Astrocyte (in vitro differentiated cells and primary cell): Measurements from ENCODE around the gene SLC4A1. TPM values are rescaled to one million over a fixed set of nuclear protein-coding genes. Genes with fewer than 3 reads are reported as not detected.

Experiments
- DNase-seq: peaks from one replicate; pipeline ENCODE4 v3.0.0-alpha.2; 2010; ENCODE audit warnings: low read depth
- FAIRE-seq: peaks from 2 replicates; lab custom pipeline; 2011; peaks lifted over from hg19 to GRCh38; lab: Jason Lieb, UNC
- H2AFZ ChIP-seq: 2 replicates; pipeline ENCODE4 v1.6.0; 2012; ENCODE audit warnings: low read depth, low read length, inconsistent platforms
- H3K27ac ChIP-seq: 2 replicates; pipeline ENCODE4 v1.5.1; 2011; ENCODE audit warnings: low read depth, low read length, inconsistent platforms
- H3K27me3 ChIP-seq: 2 replicates; pipeline ENCODE4 v1.6.0; 2011; ENCODE audit warnings: low read length, inconsistent platforms; ENCODE audit not compliant: insufficient read depth
- H3K36me3 ChIP-seq: 2 replicates; pipeline ENCODE4 v1.5.1; 2011; ENCODE audit warnings: low read length, inconsistent platforms; ENCODE audit not compliant: insufficient read depth
- H3K4me1 ChIP-seq: 2 replicates; pipeline ENCODE4 v1.5.1; 2011; ENCODE audit warnings: low read length, inconsistent platforms; ENCODE audit not compliant: insufficient read depth
- H3K4me2 ChIP-seq: 2 replicates; pipeline ENCODE4 v1.6.0; 2012; ENCODE audit warnings: low read length, inconsistent platforms
- H3K4me3 ChIP-seq: 2 replicates; pipeline ENCODE4 v1.5.1; 2011; ENCODE audit warnings: low read depth, mild to moderate bottlenecking, low read length, inconsistent platforms; ENCODE audit not compliant: insufficient read depth
- H3K79me2 ChIP-seq: 2 replicates; pipeline ENCODE4 v1.6.0; 2012; ENCODE audit warnings: mild to moderate bottlenecking, low read length, inconsistent platforms; ENCODE audit not compliant: insufficient read depth
- H3K9ac ChIP-seq: 2 replicates; pipeline ENCODE4 v1.6.0; 2012; ENCODE audit warnings: mild to moderate bottlenecking, low read length, inconsistent platforms
- H3K9me3 ChIP-seq: 2 replicates; pipeline ENCODE4 v1.5.1; 2012; ENCODE audit warnings: low read depth, mild to moderate bottlenecking, low read length, inconsistent platforms; ENCODE audit not compliant: insufficient read depth
- H4K20me1 ChIP-seq: 2 replicates; pipeline ENCODE4 v1.6.0; 2012; ENCODE audit warnings: low read length, inconsistent platforms; ENCODE audit not compliant: insufficient read depth
- H3K27ac Mint-ChIP-seq: one replicate; pipeline ENCODE4 v1.8.0; 2021; ENCODE audit warnings: mild to moderate bottlenecking, mixed read lengths; ENCODE audit not compliant: unreplicated experiment
- H3K27me3 Mint-ChIP-seq: one replicate; pipeline ENCODE4 v1.8.0; 2021; ENCODE audit warnings: low read depth, mixed read lengths; ENCODE audit not compliant: unreplicated experiment
- H3K36me3 Mint-ChIP-seq: one replicate; pipeline ENCODE4 v1.8.0; 2021; ENCODE audit warnings: low read depth, mixed read lengths; ENCODE audit not compliant: unreplicated experiment
- H3K4me1 Mint-ChIP-seq: one replicate; pipeline ENCODE4 v1.8.0; 2021; ENCODE audit warnings: low read depth, mixed read lengths; ENCODE audit not compliant: unreplicated experiment
- H3K4me3 Mint-ChIP-seq: one replicate; pipeline ENCODE4 v1.8.0; 2021; ENCODE audit warnings: mild to moderate bottlenecking, moderate library complexity, mixed read lengths; ENCODE audit not compliant: unreplicated experiment
- H3K9me3 Mint-ChIP-seq: one replicate; pipeline ENCODE4 v1.8.0; 2021; ENCODE audit warnings: mild to moderate bottlenecking, mixed read lengths; ENCODE audit not compliant: unreplicated experiment
- CTCF ChIP-seq: IDR thresholded peaks from 2 replicates; pipeline ENCODE4 v1.5.1; 2011; ENCODE audit warnings: low read depth, mild to moderate bottlenecking, inconsistent platforms, low read length, moderate library complexity; ENCODE audit not compliant: insufficient read depth
- EZH2 ChIP-seq: IDR thresholded peaks from 2 replicates; pipeline ENCODE4 v1.6.1; 2012; ENCODE audit warnings: mild to moderate bottlenecking, low read length, inconsistent platforms; ENCODE audit not compliant: insufficient read depth
- total RNA-seq: library from RNA; stranded (reverse); gene quantifications from 2 replicates; pipeline ENCODE4 v1.2.1, GENCODE V29; 2021

Gene SLC4A1
- total RNA-seq, 1 donor from 2014 or later = not detected

DNA sequence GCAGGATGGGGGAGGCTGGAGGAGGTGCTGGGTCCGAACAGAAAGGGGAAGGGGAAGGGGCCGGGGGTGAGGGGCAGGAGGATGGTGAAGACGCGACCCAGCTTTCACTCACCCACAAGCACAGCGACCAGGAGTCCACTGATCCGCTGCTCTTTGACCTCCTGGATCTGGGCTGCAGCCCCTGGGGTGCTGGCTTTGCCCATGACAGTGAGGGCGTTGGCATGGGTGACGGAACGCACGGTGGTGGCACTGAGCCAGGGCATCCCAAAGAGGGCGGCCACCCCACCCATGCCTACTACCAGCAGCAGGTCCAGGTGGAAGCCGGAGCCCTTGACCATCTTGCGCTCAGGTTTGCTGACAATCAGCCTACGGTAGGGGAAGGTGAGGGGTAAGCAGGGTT is 14.9 kb downstream of the SLC4A1 start:
- H3K9ac ChIP-seq = no peak overlapping the region
- no peak for TF ChIP-seq EZH2
- TF ChIP-seq CTCF = no peak
- no peak overlapping the region for H3K4me3 ChIP-seq
- Mint-ChIP-seq H3K36me3 (no peaks in the 10 kb centered on the region), H3K4me1 (no peaks in the 10 kb centered on the region), H3K27ac (no peak overlapping the region), H3K27me3 (peaks cover 42% of the 10 kb centered on the region), H3K4me3 (no peak overlapping the region), H3K9me3 (peaks cover 4% of the 10 kb centered on the region)
- H3K79me2 ChIP-seq = no peaks in the 10 kb centered on the region
- no peaks in the 10 kb centered on the region for H4K20me1 ChIP-seq
- DNase-seq (no peak), FAIRE-seq (no peak)
- peaks cover 5% of the 10 kb centered on the region for H3K27me3 ChIP-seq
- no peaks in the 10 kb centered on the region for H3K4me1 ChIP-seq
- no peak overlapping the region for H3K27ac ChIP-seq
- H2AFZ ChIP-seq = no peak overlapping the region
- no peaks in the 10 kb centered on the region for H3K36me3 ChIP-seq
- H3K4me2 ChIP-seq = no peak overlapping the region
- H3K9me3 ChIP-seq = no peaks in the 10 kb centered on the region

DNA sequence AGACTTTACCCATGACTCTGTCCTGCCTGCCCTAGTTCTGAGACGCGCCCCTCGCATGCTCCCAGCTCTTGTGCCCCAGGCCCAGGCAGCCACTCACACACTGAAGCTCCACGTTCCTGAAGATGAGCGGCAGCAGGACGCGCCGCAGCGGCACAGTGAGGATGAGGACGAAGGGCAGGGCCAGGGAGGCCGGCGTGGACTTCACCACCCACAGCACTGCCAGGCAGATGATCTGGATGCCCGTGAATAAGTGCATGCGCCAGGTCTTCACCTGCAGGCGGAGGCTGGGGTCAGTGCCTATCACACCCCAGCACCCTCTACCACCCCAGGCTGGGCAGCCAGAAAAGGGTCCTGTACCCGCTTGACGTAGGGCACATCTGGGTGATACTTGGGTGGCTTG is 16.9 kb downstream of the SLC4A1 start:
- Mint-ChIP-seq H3K27me3 (peaks cover 30% of the 10 kb centered on the region), H3K4me1 (no peaks in the 10 kb centered on the region), H3K4me3 (no peak overlapping the region), H3K36me3 (no peaks in the 10 kb centered on the region), H3K27ac (no peak overlapping the region), H3K9me3 (peaks cover 4% of the 10 kb centered on the region)
- Histone ChIP-seq H2AFZ (no peak overlapping the region), H3K79me2 (no peaks in the 10 kb centered on the region), H3K4me3 (no peak overlapping the region), H3K9ac (no peak overlapping the region), H3K4me2 (no peak overlapping the region), H3K9me3 (no peaks in the 10 kb centered on the region), H3K27ac (no peak overlapping the region), H4K20me1 (no peaks in the 10 kb centered on the region), H3K27me3 (peaks cover 3% of the 10 kb centered on the region), H3K4me1 (no peaks in the 10 kb centered on the region), H3K36me3 (no peaks in the 10 kb centered on the region)
- FAIRE-seq (no peak), DNase-seq (no peak)
- TF ChIP-seq CTCF = no peak
- no peak for TF ChIP-seq EZH2

GRCh38 chr17:44249501-44250246 is 18.3 kb downstream of the SLC4A1 start:
- H2AFZ ChIP-seq = no peak overlapping the region
- H3K4me3 ChIP-seq = no peak overlapping the region
- H3K4me1 Mint-ChIP-seq = no peaks in the 10 kb centered on the region
- H3K4me1 ChIP-seq = no peaks in the 10 kb centered on the region
- no peak overlapping the region for H3K4me2 ChIP-seq
- H3K36me3 ChIP-seq = no peaks in the 10 kb centered on the region
- H3K27me3 Mint-ChIP-seq = peaks cover 23% of the 10 kb centered on the region
- H3K9ac ChIP-seq = no peak overlapping the region
- no peak overlapping the region for H3K27ac Mint-ChIP-seq
- no peak overlapping the region for H3K27ac ChIP-seq
- DNase-seq = no peak
- no peak for FAIRE-seq
- no peaks in the 10 kb centered on the region for H3K9me3 Mint-ChIP-seq
- no peaks in the 10 kb centered on the region for H4K20me1 ChIP-seq
- H3K9me3 ChIP-seq = no peaks in the 10 kb centered on the region
- no peaks in the 10 kb centered on the region for H3K36me3 Mint-ChIP-seq
- H3K27me3 ChIP-seq = no peaks in the 10 kb centered on the region
- H3K4me3 Mint-ChIP-seq = no peak overlapping the region
- no peaks in the 10 kb centered on the region for H3K79me2 ChIP-seq
- TF ChIP-seq CTCF (no peak), EZH2 (no peak)
